ENCODE results near the gene MBD3L2.

DNA sequence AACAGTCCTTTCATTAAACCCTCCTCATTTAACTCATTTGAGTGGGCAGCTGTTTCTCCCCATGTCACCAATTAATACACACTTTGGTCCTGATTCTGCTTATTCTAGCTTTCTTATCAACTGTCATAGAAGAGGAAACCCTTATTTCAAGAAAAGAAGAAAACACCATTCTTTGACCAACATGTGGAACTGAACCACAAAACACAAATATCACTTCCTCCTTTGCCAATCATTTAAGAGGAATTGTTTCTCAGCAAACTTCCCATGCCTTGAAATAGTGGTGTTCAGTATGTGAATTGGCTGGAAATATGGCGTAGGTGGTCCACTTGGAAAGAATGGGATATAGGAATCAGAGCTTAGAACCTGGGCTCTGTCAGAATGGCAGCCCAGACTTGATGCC lies 48.3 kb upstream of the MBD3L2 start:
- TF ChIP-seq, protein P1, sequence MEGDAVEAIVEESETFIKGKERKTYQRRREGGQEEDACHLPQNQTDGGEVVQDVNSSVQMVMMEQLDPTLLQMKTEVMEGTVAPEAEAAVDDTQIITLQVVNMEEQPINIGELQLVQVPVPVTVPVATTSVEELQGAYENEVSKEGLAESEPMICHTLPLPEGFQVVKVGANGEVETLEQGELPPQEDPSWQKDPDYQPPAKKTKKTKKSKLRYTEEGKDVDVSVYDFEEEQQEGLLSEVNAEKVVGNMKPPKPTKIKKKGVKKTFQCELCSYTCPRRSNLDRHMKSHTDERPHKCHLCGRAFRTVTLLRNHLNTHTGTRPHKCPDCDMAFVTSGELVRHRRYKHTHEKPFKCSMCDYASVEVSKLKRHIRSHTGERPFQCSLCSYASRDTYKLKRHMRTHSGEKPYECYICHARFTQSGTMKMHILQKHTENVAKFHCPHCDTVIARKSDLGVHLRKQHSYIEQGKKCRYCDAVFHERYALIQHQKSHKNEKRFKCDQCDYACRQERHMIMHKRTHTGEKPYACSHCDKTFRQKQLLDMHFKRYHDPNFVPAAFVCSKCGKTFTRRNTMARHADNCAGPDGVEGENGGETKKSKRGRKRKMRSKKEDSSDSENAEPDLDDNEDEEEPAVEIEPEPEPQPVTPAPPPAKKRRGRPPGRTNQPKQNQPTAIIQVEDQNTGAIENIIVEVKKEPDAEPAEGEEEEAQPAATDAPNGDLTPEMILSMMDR (conservative IDR thresholded peaks at IDR 0.05) = no peak
- no peak for TF ChIP-seq ZFX (IDR thresholded peaks at IDR 0.05)
